Right lobe of liver (tissue), 4 donors: ENCODE results near the gene TMEM203.

Experiments
- POLR2A ChIP-seq: fragments of 450-650 bp; IDR thresholded peaks from one replicate; pipeline ENCODE4 v1.6.1; 2017; ENCODE audit warnings: antibody characterized with exemption, mild to moderate bottlenecking
- TF ChIP-seq, protein P1 (sequence below), 4 donors: fragments of 200-600 bp in 3 of 4; fragments of 450-650 bp in 1 of 4; IDR thresholded peaks; one replicate each; pipeline versions ENCODE4 v1.5.1 to v1.8.0; 2016 to 2022; ENCODE audit warnings: antibody characterized with exemption in 4 of 4, mild to moderate bottlenecking in 2 of 4
- donor health status: DM: no; HTN: no; CAD: no.
- donor health status: DM: no; HTN: no; CAD: no.
- donor health status: DM: no; HTN: yes; CAD: no.

DNA sequence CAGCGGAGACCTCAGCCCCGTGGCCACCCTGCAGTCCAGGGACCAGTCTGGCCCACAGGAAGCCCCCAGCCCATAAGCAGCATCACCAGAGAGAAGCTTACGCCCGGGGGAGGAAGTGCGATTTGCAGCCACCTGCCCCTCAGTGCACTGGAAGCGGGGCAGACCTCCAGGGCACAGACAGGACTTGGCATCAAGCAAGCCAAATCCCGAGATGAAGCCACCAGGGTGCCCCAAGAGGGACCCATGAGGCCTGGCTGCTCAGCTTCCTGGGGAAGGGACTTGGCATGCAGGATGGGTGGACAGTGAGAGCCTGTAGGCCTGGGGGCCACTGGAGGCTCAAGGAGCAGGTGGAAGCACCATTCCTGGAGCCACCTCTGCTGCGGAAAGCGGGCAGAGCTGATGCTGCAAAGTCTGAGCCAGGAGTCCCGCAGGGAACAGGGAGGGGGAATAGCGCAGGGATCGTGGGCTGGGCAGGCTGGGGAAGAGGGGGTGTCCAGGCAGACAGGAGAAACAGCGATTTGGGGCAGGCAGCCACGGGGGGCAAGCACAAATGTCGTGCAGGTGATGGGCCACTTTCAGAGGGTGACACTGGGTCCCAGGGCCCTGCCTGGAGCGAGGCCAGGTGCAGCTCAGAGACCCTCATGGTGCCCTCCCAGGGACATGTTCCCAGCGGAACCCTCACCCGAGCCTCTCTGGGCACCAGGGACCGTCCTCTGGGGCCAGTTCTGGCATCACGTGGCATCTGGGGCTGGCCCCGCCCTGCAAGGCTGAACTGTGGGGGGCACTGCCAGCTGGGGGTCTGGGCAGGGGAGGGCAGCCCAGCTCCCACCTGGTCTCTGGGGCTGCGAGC lies 38.8 kb downstream of the TMEM203 start:
- TF ChIP-seq, protein P1, sequence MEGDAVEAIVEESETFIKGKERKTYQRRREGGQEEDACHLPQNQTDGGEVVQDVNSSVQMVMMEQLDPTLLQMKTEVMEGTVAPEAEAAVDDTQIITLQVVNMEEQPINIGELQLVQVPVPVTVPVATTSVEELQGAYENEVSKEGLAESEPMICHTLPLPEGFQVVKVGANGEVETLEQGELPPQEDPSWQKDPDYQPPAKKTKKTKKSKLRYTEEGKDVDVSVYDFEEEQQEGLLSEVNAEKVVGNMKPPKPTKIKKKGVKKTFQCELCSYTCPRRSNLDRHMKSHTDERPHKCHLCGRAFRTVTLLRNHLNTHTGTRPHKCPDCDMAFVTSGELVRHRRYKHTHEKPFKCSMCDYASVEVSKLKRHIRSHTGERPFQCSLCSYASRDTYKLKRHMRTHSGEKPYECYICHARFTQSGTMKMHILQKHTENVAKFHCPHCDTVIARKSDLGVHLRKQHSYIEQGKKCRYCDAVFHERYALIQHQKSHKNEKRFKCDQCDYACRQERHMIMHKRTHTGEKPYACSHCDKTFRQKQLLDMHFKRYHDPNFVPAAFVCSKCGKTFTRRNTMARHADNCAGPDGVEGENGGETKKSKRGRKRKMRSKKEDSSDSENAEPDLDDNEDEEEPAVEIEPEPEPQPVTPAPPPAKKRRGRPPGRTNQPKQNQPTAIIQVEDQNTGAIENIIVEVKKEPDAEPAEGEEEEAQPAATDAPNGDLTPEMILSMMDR (IDR thresholded peaks at IDR 0.05): no peak
- no peak for TF ChIP-seq POLR2A
